HepG2 (cell line): Measurements from ENCODE around the gene NAV2. TPM values are rescaled to one million over a fixed set of nuclear protein-coding genes. Genes with fewer than 3 reads are reported as not detected.

Source experiments
- CBX2 ChIP-seq, 2 experiments: fragments of 200-600 bp in 1 of 2; sonication (generic); formaldehyde crosslinking in 1 of 2; IDR thresholded peaks; 2 replicates each; pipeline versions ENCODE4 v1.7.0 to v1.8.1; 2018 to 2022; ENCODE audit warnings: low read depth in 2 of 2, low read length in 1 of 2, mild to moderate bottlenecking in 1 of 2, missing genetic modification reagents in 1 of 2
- CCAR2 ChIP-seq: fragments of 200-400 bp; formaldehyde crosslinking; optimal IDR thresholded peaks from 2 replicates; pipeline ENCODE3; 2018; ENCODE audit warnings: low read depth, mild to moderate bottlenecking, low read length, moderate library complexity
- CEBPB ChIP-seq: IDR thresholded peaks from 2 replicates; pipeline ENCODE4 v1.6.1; 2011; ENCODE audit warnings: low read depth, low read length, improper control_type of control experiment, borderline replicate concordance
- FOXK2 ChIP-seq: fragments of 450-650 bp; IDR thresholded peaks from 2 replicates; pipeline ENCODE4 v1.6.1; 2016
- GPN1 ChIP-seq: sonication (generic); formaldehyde crosslinking; IDR thresholded peaks from 2 replicates; pipeline ENCODE4 v1.5.1; 2020; ENCODE audit warnings: missing genetic modification reagents, borderline replicate concordance
- NCOA5 ChIP-seq: sonication (generic); formaldehyde crosslinking; IDR thresholded peaks from 2 replicates; pipeline ENCODE4 v1.4.0; 2020; ENCODE audit warnings: missing genetic modification reagents
- NFYB ChIP-seq: sonication (generic); formaldehyde crosslinking; IDR thresholded peaks from 2 replicates; pipeline ENCODE4 v1.4.0; 2020; ENCODE audit warnings: missing genetic modification reagents
- RARA ChIP-seq: IDR thresholded peaks from 2 replicates; pipeline ENCODE4 v1.6.1; 2016; ENCODE audit warnings: missing genetic modification reagents, missing compliant biosample characterization
- RBM39 ChIP-seq: fragments of 200-400 bp; formaldehyde crosslinking; IDR thresholded peaks from one replicate; pipeline ENCODE4 v1.6.1; 2018; ENCODE audit warnings: antibody characterized with exemption, mild to moderate bottlenecking, low read depth, low read length; ENCODE audit not compliant: poor library complexity, severe bottlenecking
- RXRA ChIP-seq: sonication (generic); formaldehyde crosslinking; IDR thresholded peaks from 2 replicates; pipeline ENCODE4 v1.5.1; 2020; ENCODE audit warnings: missing genetic modification reagents
- SMYD3 ChIP-seq: sonication (generic); formaldehyde crosslinking; IDR thresholded peaks from 2 replicates; pipeline ENCODE4 v1.8.1; 2023; ENCODE audit warnings: mild to moderate bottlenecking, missing genetic modification reagents
- SRY ChIP-seq: sonication (generic); formaldehyde crosslinking; IDR thresholded peaks from 2 replicates; pipeline ENCODE4 v1.8.0; 2022; ENCODE audit warnings: mild to moderate bottlenecking, missing genetic modification reagents
- SYNCRIP ChIP-seq: fragments of 200-400 bp; formaldehyde crosslinking; IDR thresholded peaks from 2 replicates; pipeline ENCODE4 v1.6.1; 2018; ENCODE audit warnings: mild to moderate bottlenecking, low read depth, low read length; ENCODE audit not compliant: insufficient read depth
- TARDBP ChIP-seq: sonication (generic); formaldehyde crosslinking; IDR thresholded peaks from 2 replicates; pipeline ENCODE4 v1.8.0; 2022; ENCODE audit warnings: mild to moderate bottlenecking, missing genetic modification reagents
- THAP7 ChIP-seq: sonication (generic); formaldehyde crosslinking; IDR thresholded peaks from 2 replicates; pipeline ENCODE4 v1.8.1; 2023; ENCODE audit warnings: mild to moderate bottlenecking, missing genetic modification reagents
- ZBTB26 ChIP-seq: IDR thresholded peaks from 2 replicates; pipeline ENCODE4 v1.6.1; 2016; ENCODE audit warnings: missing compliant biosample characterization, missing genetic modification reagents, borderline replicate concordance
- ZKSCAN1 ChIP-seq: fragments of 150-350 bp; IDR thresholded peaks from 2 replicates; pipeline ENCODE4 v1.6.1; 2014; ENCODE audit warnings: low read length
- ZNF335 ChIP-seq: sonication (generic); formaldehyde crosslinking; IDR thresholded peaks from 2 replicates; pipeline ENCODE4 v1.4.0; 2020; ENCODE audit warnings: missing genetic modification reagents
- ZNF550 ChIP-seq: sonication (generic); formaldehyde crosslinking; IDR thresholded peaks from 2 replicates; pipeline ENCODE4 v1.4.0; 2020; ENCODE audit warnings: mild to moderate bottlenecking, missing genetic modification reagents, borderline replicate concordance
- ZNF557 ChIP-seq: sonication (generic); formaldehyde crosslinking; IDR thresholded peaks from 2 replicates; pipeline ENCODE4 v1.4.0; 2020; ENCODE audit warnings: missing genetic modification reagents
- ZNF687 ChIP-seq: sonication (generic); formaldehyde crosslinking; IDR thresholded peaks from 2 replicates; pipeline ENCODE4 v1.5.1; 2020; ENCODE audit warnings: mild to moderate bottlenecking, missing genetic modification reagents, moderate library complexity
- ZNF7 ChIP-seq: IDR thresholded peaks from 2 replicates; pipeline ENCODE4 v1.6.1; 2016; ENCODE audit warnings: missing biosample characterization, missing genetic modification reagents
- ZNF770 ChIP-seq: sonication (generic); formaldehyde crosslinking; IDR thresholded peaks from 2 replicates; pipeline ENCODE4 v1.5.0; 2020; ENCODE audit warnings: mild to moderate bottlenecking, missing genetic modification reagents
- ZZZ3 ChIP-seq: sonication (generic); formaldehyde crosslinking; IDR thresholded peaks from 2 replicates; pipeline ENCODE4 v1.4.0; 2020; ENCODE audit warnings: missing genetic modification reagents, mild to moderate bottlenecking, borderline replicate concordance
- polyA plus RNA-seq, 8 experiments: library from polyadenylated mRNA; depleted of rRNA in 3 of 8; stranded (reverse) in 7 of 8; unstranded in 1 of 8; fragments of >200 nt; fragmentation: Illumina TruSeq in 4 of 8; extraction: Trizol in 4 of 8; gene quantifications; 2 replicates each; pipeline versions ENCODE4 v1.2.1 to v1.2.3, GENCODE V29; 2011 to 2016; ENCODE audit warnings: low read depth in 4 of 8, missing spikeins in 1 of 8, mixed read lengths in 1 of 8; ENCODE audit not compliant: insufficient read depth in 1 of 8
- total RNA-seq, 5 experiments: library from RNA; depleted of rRNA; stranded (reverse); fragments of >200 nt; fragmentation: Illumina TruSeq; extraction: Trizol; gene quantifications; 2 replicates each; pipeline ENCODE4 v1.2.3, GENCODE V29; 2016; ENCODE audit warnings: low read depth in 1 of 5

The NAV2 gene
- total and polyA plus RNA-seq, 2 of the 13 experiments (the other 11 are each of a cell fraction or from before 2014, with no cell fraction given) = 9.3 to 34.6 TPM

GRCh38 chr11:19821412-19821875 lies 108.8 kb downstream of the NAV2 start (continued):
- TF ChIP-seq NFYB (CRISPR knock-in tag) (no peak), SMYD3 (CRISPR knock-in tag) (no peak), CCAR2 (no peak), SYNCRIP (no peak), ZNF550 (CRISPR knock-in tag) (no peak), RXRA (CRISPR knock-in tag) (peak; percentile 53; the same call in 1 of the 2 replicates), CBX2 (IDR thresholded peaks at IDR 0.05; ENCODE audit: low read depth, low read length) (no peak), CBX2 (CRISPR knock-in tag; IDR thresholded peaks at IDR 0.05; ENCODE audit: low read depth) (no peak), THAP7 (no peak), ZBTB26 (CRISPR knock-in tag) (no peak), ZNF770 (CRISPR knock-in tag) (no peak), ZNF7 (CRISPR knock-in tag) (no peak), ZZZ3 (CRISPR knock-in tag) (no peak), CEBPB (peak; percentile 93), ZKSCAN1 (no peak), NCOA5 (no peak), ZNF335 (no peak), ZNF557 (CRISPR knock-in tag) (no peak), SRY (CRISPR knock-in tag) (no peak), GPN1 (CRISPR knock-in tag) (no peak), ZNF687 (CRISPR knock-in tag) (no peak), FOXK2 (no peak), TARDBP (CRISPR knock-in tag) (no peak; the same call in 1 of the 2 replicates), RARA (CRISPR knock-in tag) (peak; percentile 58), RBM39 (no peak)
